ENCODE data around the gene MATN3.
"Not testable (repeated sequence)": the region's sequence is repeated elsewhere in the genome, so short reads cannot be mapped to it uniquely, and the experiment has no call there.

MATN3 gene, protein sequence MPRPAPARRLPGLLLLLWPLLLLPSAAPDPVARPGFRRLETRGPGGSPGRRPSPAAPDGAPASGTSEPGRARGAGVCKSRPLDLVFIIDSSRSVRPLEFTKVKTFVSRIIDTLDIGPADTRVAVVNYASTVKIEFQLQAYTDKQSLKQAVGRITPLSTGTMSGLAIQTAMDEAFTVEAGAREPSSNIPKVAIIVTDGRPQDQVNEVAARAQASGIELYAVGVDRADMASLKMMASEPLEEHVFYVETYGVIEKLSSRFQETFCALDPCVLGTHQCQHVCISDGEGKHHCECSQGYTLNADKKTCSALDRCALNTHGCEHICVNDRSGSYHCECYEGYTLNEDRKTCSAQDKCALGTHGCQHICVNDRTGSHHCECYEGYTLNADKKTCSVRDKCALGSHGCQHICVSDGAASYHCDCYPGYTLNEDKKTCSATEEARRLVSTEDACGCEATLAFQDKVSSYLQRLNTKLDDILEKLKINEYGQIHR

DNA sequence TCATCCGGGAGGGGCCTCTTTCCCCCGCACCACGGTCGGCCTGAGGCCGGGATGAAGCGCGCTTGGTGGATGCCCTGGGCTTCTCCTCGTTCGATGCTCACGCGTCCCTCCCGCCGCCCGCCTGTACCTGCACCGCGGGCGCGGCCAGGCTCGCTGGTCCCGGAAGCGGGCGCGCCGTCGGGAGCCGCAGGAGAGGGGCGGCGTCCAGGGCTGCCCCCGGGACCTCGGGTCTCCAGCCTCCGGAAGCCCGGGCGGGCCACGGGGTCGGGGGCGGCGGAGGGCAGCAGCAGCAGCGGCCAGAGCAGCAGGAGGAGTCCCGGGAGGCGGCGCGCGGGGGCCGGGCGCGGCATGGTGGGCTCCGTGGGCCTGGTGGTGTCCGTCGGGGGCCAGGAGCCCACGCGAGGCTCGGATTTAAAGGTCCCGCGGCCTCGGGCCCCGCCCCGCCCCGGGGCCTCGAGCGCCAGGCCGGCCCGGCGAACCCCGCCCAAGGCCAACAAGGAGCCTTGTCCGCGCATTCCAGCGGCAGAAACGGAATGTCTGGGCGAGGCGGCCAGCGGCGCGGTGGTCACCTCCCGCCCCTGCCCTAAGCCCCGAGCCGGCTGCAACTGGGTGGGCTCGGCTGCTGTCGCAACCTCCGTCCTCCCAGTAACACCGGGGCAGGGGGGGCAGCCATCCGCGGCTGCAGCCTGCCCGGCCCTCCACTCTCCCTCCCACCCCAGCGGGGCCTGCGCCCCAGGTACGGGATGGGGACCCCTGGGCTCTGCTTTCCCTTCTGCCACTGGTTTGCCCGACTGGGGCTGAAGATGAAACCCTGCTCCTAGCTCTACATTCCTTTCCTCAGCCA lies at the start of gene MATN3:
Gene MATN3 (minus strand): TSS at position 387 of the 844 bp plus-strand sequence. CDS start 37 bp downstream, at position 350.
- DNase-seq: peak in 2 of 3 donors; percentile 41 to 62

DNA sequence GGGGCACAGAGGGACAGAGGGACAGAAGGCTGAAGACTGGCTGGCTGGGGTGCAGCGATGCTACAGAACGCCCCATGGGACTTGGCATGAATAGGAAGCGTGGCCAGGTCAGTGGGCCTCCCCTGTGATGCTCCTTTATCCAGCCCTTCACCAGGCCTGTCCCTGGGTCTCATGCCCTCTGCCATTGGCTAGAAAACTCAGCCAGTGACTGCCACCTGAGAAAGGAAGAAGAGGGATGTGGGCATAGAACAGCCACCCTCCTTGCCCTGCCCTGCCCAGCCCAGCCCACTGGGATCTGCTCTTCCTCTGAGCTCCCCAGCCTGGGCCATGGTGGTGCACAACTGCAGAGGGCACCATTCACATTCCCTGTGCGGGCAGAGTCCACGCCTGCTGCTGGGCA lies 49.5 kb upstream of the MATN3 start:
- DNase-seq: no peak

DNA sequence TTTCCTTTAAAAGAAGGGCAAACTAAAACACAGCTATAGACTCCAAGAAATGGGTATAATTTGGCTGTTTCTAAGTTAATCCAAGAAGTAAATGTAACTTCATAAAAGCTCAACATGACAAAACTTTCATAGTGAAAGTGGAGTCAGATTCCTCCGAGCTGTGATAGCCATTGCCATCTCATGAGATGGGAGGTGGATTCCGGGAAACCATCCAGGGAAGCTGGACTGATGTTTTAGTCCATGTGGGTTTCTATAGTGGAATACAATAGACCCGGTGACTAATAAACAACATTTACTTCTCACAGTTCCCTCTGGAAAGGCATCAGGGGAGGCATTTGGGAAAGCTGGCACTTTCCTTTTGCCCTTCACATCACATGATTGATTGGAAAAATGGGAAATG lies 49.0 kb upstream of the MATN3 start:
- DNase-seq: no peak

DNA sequence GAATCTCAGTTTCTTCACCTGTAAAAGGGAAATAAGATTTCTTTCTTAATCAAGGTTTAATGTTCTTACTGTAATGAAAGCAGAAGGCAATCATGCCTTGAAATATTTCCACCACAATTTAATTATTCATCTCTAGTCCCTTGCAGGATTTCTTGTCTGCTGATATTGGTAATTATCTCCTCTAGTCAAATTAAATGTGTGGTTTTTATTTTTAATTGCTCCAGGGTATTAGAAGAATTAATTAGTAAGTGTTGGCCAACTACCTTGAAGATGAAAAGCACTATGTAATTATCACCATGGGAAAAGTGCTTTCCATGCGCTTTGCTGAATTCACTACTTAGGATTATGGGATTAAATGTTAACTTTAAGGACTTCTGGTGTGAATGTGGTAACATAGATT lies 47.6 kb upstream of the MATN3 start:
- DNase-seq: no peak

DNA sequence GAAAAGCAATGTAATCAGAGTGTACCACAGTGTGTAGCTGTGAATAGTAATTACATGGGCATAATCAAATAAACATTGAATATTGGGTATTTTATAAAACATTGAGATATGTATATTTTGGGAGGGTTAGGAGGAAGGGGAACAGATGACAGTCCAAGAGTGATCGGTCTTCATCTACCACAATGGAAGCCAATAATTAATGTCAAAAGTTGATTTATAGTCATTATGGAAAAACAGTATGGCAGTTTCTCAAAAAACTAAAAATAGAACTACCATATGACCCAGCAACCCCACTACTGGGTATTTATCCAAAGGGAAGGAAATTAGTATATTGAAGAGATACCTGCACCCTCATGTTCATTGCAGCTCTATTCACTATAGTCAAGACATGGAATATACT lies 44.8 kb upstream of the MATN3 start:
- no peak for DNase-seq

DNA sequence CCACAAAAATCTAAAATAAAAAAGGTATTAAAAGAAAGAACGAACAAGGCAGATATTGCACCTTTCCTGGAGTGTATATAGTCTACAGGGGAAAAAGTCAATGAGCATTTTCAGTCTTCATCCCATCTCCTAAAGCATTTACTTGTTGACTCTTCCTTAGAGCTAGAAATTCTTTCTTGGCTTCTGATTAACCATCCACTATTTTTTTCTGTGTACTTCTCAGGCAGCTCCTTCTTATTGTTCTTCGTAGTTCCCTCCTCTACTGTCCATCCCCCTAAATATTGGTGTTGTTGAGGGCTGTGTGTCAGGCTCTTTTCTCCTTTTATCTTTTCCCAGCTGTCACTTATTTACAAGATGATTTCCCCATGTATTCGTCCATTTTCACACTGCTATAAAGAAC lies 42.5 kb upstream of the MATN3 start:
- no peak for DNase-seq

DNA sequence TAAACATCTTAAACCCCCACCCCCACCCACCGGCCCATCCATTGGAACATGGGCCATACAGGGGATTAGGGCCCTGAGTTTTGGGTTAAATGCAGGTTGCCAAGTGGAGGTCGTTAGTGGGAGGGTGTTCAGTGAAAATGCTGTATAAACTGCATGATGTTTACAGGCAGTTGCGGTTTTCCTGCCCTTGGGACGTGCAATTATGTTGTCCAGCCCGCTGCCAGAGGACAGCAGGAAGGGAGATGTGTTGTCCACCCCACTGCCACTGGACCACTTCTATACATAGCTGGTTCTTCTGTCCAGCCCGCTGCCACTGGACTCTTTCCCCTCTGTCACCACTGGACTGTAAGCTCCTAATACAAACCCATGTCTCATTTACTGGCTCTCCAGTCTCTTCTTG lies 41.7 kb upstream of the MATN3 start:
- DNase-seq: no peak

DNA sequence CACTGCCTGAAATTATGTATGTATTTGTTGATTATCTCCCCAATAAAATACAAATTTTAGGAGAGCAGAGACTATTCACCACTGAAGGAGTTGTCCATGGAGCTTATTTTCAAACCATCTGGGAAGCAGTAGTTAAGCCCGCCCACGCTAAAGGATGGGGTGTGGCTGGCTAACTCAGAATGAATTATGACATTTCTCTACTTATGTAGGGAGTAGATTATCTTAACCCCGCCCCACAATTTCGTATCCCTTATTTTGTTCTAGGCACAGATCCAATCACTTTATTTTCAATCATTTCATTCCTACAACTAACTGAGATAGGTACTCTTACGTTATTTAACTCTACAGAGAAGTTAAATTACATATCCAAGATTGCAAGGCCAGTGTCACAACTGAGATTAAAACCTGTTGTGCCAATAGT lies 40.4 kb upstream of the MATN3 start:
- DNase-seq: peak; percentile 81 to 87 (median 82)

DNA sequence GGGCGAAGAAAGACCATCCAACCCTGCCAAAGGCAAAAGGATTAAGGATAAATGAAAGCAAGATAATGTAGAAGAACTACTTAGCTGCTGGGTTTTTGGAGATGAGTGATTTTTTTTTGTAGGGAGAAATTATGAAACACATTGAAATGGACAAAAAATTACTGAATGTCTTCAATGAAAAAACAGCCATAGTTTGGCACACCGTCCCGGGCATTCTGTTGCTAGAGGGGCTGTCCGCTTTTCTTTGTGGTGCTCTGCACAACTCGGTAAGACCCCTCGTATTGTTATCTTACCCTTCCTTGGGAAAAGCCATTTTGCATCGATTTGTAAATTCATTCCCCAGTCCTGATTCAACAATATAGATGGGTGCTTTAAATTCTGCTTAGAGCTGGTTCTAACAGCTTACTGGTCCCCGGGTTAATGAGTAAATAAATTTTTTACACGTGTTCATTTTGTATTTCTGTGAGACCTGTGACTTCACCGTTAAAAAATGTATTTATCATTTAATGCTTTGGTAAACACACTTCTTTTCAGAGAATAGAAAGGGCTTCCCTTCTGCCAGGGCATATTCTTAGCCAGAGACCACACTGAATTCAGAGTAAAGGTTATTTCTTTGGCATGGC lies 39.9 kb upstream of the MATN3 start:
- DNase-seq: no peak

DNA sequence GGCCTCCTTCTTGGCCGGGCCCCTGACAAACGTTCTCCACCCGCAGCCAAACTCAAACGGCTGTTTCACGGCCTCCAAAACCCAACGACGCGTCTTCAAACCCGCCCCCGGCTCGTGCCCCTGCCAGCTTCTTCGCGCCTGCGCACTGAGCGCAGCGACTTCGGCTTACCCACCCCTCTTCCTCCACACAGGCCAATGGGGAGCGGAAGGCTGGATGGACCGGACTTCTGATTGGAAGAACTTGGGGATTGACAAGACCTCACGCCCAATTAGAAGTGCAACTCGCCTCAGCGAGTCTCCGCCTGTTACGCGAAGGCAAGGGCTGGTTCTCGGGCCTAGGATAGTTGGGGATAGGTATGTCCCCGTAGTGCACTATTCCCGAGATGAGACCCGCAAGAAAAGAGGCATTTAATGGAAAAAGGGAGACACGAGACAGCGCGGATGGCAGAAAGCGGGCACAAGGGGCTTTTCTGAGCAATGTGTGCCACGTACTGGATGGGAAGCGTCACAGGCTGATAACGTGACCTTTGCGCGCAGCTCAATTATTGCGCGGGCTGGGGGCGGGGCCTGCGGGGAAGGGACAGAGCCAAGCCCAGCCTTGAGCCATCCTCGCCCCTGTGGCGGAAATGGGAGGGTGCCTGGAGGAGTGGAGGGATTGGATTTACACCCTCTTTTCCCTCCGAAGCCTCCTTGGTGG lies 39.2 kb upstream of the MATN3 start, which contains the start of gene LAPTM4A:
Gene LAPTM4A (minus strand): TSS at position 97 of the 697 bp plus-strand sequence. CDS start 108 bp downstream, outside the sequence.
- peak; percentile 99 to 100 (median 100) for DNase-seq

DNA sequence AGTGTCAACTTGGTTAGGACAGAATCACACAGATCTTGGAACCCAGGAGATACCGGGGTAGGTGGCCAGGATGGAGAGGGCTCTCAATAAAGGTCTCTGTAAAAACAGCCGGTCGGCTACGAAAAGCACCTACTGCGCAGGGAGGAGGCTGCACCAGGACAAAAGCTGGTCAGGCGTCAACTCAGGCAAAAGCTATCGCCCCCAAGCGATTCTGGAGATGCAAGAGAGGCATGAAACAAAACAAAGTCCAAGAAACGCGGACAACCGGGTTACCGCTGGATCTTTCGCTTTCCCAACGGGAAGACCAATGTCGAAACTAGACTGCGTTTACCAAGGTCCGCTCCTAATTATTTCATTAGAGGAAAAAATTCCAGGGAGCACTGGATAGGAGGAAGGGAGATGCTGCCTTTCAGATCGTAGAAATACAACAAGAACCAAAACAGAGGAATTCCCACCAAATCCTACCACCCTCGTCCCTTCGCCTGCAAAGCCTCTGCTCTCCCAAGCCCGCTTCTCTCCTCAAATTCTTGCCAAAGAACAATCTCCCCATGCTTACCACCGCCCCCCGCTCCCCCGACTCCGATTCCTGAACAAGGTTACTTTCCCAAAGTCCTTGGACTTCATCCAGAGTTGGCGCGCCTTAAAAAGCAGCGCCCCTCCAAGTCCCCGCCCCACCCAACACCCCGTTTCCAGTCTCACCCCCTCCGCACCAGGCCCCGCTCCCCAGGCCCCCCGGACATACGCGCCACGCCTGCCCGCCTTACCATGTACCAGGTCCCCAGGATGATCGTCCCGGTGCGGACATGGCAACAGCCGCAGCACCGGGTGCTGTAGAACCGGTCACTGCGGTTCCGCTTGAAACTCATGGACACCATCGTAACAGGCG lies 38.4 kb upstream of the MATN3 start:
- DNase-seq: peak; percentile 44 to 66 (median 55)

DNA sequence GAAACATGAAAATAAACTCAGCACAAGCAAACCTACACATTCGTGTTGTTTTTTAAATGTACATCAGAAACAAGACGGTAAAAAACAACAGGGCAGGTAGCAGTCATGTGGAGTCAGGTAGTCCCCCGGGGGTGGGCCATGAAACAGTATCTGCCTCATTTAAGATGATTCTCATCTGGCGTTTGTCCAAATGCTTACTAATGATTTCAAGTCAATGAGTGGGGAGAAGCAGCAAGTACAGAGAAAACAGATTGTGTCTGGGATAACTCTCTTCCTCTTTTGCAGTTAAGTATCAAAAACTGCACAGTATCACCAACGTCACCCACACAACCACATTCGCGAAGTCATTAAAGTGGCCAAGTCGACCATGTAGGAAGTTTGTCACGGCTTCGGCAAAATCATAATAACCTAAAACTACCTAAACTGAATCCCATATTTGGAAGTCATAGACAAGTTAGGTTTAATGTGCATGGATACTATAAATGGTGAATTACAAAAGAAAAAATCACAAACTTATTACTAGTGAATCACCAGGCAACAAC lies 37.7 kb upstream of the MATN3 start:
- DNase-seq: peak; percentile 73 to 89 (median 83)

DNA sequence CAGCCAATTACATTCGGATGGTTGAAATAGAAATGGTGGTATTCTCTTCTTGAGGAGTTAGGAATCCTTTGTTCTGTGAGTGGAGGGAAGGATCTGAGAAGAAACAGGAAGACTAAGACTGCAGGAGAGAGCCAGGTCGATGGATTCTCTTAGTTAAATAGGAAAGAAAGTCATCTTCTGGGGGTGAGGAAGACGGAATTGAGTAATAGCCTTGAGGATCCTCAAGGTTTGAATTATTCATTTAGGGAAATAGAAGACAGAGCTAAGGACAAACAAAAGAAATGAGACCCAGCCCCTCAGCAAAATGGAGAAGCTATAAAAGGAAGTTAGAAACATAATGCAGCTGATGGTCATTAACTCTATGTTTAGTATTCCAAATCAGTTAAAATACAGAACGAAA lies 37.2 kb upstream of the MATN3 start:
- DNase-seq: peak; percentile 55 to 86 (median 77)

DNA sequence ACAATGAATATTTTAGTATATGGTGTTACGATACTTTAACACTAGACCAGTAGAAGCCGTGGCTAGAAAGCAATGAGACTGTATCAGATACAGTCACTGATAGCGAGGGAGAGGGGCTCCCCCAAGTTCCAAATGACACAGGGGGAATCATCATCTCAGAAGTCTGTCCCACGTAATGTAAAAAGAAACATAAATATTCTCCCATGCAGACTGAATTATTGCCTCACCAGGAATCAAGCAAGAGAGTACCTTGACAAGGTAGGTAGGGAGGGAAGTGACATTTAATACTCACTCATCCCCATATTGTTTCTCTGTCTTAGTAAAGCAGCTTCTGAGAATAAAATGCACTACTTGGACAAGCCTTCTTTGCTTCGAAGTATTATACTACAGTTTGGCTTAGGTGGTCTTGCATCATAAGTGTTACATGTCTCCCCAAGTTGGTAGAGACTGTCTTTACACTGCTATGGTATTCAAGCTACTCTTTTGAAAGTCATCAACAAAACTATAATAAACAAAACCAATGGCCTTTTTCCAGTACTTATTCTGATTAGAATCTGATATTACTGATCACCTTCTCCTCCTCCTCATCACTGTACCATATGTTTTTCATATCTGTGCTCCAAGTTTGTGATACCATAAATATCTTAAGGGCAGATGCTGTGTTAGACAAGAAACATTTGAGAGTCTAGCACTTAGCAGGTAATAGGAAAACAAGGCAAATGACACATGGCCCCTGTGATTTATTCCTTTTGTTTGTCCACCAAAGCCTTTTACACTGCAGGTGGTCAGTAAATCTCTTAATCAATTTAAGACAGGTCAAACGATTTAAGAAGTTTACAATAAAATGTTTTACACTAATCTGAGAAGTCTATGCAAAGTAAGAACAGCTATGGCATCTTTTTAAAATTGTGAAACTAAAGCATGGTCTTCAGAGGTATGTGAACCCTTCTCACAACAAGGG lies 36.3 kb upstream of the MATN3 start:
- DNase-seq: no peak

DNA sequence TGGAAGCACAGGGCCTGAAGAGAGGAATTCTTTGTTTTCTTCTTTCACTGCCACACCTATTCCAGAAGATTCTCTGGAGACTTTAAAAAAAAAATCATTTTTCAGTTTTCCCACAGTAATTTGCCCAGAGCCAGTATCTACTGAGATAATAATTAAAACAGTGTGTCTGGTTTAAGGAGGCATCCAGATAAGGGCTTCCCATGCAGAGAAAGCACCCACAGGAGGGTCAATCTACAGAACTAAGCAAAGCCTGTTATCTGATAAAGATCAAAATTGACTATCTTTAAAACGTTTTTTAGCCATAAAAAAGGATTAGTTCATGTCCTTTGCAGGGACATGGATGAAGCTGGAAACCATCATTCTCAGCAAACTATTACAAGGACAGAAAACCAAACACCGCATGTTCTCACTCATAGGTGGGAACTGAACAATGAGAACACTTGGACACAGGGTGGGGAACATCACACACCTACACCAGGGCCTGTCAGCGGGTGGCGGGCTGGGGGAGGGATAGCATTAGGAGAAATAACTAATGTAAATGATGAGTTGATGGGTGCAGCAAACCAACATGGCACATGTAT lies 33.3 kb upstream of the MATN3 start:
- not testable (repeated sequence) for DNase-seq

DNA sequence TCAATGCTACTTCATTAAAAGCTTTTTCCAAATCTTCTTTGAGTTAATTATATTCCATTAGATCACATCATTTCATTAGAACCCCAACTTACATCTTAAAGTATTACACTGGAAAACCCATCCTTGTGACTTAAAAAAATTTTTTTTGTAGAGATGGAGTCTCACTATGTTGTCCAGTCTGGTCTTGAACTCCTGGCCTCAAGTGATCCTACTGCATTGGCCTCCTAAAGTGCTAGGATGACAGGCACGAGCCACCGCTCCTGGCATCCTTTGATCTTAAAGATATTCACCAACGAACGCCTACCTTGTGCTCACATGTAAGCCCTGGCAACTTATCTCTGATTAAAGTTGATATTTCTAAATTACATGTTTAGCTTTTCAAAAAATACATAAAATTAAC lies 32.3 kb upstream of the MATN3 start:
- no peak for DNase-seq

DNA sequence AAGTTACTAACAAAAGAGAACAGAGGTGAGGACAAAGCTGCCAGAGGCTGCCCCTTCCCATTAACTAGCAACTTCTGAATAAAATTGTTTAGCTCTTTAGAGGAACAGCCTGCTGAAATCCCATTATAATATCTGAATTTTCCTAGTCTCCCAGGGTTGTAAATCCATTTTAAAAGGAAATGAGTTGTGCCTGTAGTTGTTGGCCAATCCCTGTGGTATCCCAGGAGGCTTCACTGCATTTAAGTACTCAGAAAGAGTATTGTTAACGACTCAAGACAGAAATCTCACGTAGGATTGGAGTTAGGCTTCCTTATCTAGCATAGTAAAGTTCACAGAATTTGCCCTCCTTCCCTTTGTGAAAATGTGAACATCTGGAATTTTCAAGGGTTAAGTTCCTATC lies 30.1 kb upstream of the MATN3 start:
- DNase-seq: no peak

DNA sequence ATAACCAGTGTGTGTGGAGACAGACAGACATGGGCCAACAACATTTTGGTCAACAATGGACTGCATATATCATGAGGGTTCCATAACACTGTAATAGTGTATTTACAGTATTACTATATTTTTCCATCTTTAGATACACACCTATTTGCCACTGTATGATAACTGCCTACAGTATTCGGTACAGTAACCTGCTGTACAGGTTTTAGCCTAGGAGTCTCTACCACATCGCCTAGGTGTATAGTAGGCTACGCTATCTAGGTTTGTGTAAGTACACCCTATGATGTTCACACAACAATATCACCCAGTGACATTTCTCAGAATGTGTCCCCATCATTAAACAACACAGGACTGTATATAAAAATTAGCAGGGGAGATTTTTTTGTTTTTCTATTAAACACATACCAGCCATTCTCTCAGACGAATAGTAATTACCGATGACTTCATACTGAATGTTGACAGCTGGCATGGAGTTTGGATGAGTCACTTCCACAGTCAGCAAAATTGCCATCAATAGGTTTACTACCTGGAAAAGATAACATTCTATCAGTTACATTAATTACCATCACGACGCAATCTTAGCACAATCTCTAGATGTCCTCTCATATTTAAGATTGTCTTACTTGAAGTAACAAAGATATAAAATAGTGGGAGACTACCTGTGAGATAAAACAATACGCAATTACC lies 28.2 kb upstream of the MATN3 start:
- no peak for DNase-seq

DNA sequence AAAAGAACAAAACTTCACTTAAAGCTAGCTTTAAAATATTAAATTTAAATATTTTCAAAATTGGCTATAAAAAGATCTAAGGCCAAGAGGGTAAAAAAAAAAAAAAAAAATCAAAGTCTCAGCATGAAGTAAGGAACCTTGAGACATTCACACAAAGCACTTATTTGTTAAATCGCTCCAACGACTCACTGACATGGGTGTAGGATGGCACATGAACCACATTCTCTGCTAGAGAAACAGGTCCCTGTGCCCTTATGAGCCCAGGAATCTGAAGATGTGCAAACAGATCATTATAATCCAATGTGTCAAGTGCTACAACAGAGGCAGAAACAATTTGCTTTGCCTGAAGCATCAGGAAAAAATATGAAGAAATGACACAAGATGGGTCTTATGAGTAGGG lies 25.2 kb upstream of the MATN3 start:
- DNase-seq: no peak
